OCI-LY1 (cell line): ENCODE results near the gene TAS1R3.

Experiments
- H2AFZ ChIP-seq: fragments of 200-600 bp; sonication (generic), shearing (Covaris generic); 2 replicates; pipeline ENCODE4 v1.6.0; 2014; ENCODE audit warnings: antibody characterized with exemption, mild to moderate bottlenecking, low read length
- H3F3A ChIP-seq: fragments of 200-600 bp; sonication (generic), shearing (Covaris generic); 2 replicates; pipeline ENCODE4 v1.6.0; 2014; ENCODE audit warnings: mild to moderate bottlenecking, antibody characterized with exemption, low read length, moderate library complexity; ENCODE audit not compliant: insufficient read depth
- H3K27ac ChIP-seq: fragments of 200-600 bp; sonication (generic); 2 replicates; pipeline ENCODE4 v1.5.1; 2014; ENCODE audit warnings: low read length, mixed run types, mild to moderate bottlenecking, low read depth; ENCODE audit not compliant: poor library complexity, severe bottlenecking
- H3K27me3 ChIP-seq: fragments of 200-600 bp; sonication (generic); 2 replicates; pipeline ENCODE4 v1.6.0; 2014; ENCODE audit warnings: antibody characterized with exemption, mild to moderate bottlenecking, low read length, moderate library complexity; ENCODE audit not compliant: insufficient read depth
- H3K36me3 ChIP-seq: fragments of 200-600 bp; sonication (generic); 2 replicates; pipeline ENCODE4 v1.6.1; 2014; ENCODE audit warnings: mild to moderate bottlenecking, antibody characterized with exemption, low read length, moderate library complexity, mixed read lengths; ENCODE audit not compliant: insufficient read depth
- H3K4me1 ChIP-seq: fragments of 200-600 bp; sonication (generic); 2 replicates; pipeline ENCODE4 v1.5.1; 2014; ENCODE audit warnings: mild to moderate bottlenecking, low read length, moderate library complexity; ENCODE audit not compliant: insufficient read depth, severe bottlenecking
- H3K4me2 ChIP-seq: fragments of 200-600 bp; sonication (generic), shearing (Covaris generic); 2 replicates; pipeline ENCODE4 v1.6.1; 2014; ENCODE audit warnings: low read length
- H3K4me3 ChIP-seq: fragments of 200-600 bp; sonication (generic); 2 replicates; pipeline ENCODE4 v1.5.1; 2014; ENCODE audit warnings: low read length, low read depth, mild to moderate bottlenecking, mixed read lengths; ENCODE audit not compliant: poor library complexity, severe bottlenecking
- H3K79me2 ChIP-seq: fragments of 200-600 bp; shearing (Covaris generic); 2 replicates; pipeline ENCODE4 v1.6.1; 2016; ENCODE audit warnings: mixed run types, low read length, mixed read lengths; ENCODE audit not compliant: insufficient read depth
- H3K9ac ChIP-seq: fragments of 200-600 bp; sonication (generic), shearing (Covaris generic); 2 replicates; pipeline ENCODE4 v1.6.1; 2014; ENCODE audit warnings: mild to moderate bottlenecking, low read length, mixed read lengths
- H3K9me2 ChIP-seq: fragments of 200-600 bp; sonication (generic), shearing (Covaris generic); 2 replicates; pipeline ENCODE4 v1.6.1; 2014; ENCODE audit warnings: low read depth, mild to moderate bottlenecking, low read length, mixed read lengths
- H3K9me3 ChIP-seq: fragments of 200-600 bp; shearing (Covaris generic); 2 replicates; pipeline ENCODE4 v1.6.1; 2014; ENCODE audit warnings: low read length, mixed read lengths
- H4K20me1 ChIP-seq: fragments of 200-600 bp; sonication (generic), shearing (Covaris generic); 2 replicates; pipeline ENCODE4 v1.6.0; 2016; ENCODE audit warnings: mild to moderate bottlenecking, low read length; ENCODE audit not compliant: insufficient read depth
- CTCF ChIP-seq: fragments of 200-600 bp; sonication (generic), shearing (Covaris generic); IDR thresholded peaks from 2 replicates; pipeline ENCODE4 v1.5.1; 2017; ENCODE audit warnings: mild to moderate bottlenecking, antibody characterized with exemption, low read length, moderate library complexity, mixed read lengths
- EZH2 ChIP-seq: fragments of 200-600 bp; sonication (generic), shearing (Covaris generic); IDR thresholded peaks from 2 replicates; pipeline ENCODE4 v1.8.0; 2017; ENCODE audit warnings: borderline replicate concordance, mixed run types, mild to moderate bottlenecking, antibody characterized with exemption, low read length, moderate library complexity, mixed read lengths

TAS1R3 gene

GRCh38 chr1:1370771-1371300 is 39.8 kb downstream of the TAS1R3 start:
- H3K27me3 ChIP-seq = no peaks in the 10 kb centered on the region
- no peak overlapping the region for H3K9ac ChIP-seq
- no peaks in the 10 kb centered on the region for H3F3A ChIP-seq
- peaks cover 14% of the 10 kb centered on the region; the same call in 1 of the 2 replicates for H3K36me3 ChIP-seq
- H2AFZ ChIP-seq = no peak overlapping the region
- H3K79me2 ChIP-seq = peaks cover 10% of the 10 kb centered on the region; the same call in 1 of the 2 replicates
- TF ChIP-seq EZH2 = no peak
- no peak for TF ChIP-seq CTCF
- no peak overlapping the region for H3K4me3 ChIP-seq
- H3K27ac ChIP-seq = no peak overlapping the region
- H4K20me1 ChIP-seq = no peaks in the 10 kb centered on the region
- no peaks in the 10 kb centered on the region for H3K9me2 ChIP-seq
- no peak overlapping the region for H3K4me2 ChIP-seq
- H3K9me3 ChIP-seq = peaks cover 3% of the 10 kb centered on the region
- H3K4me1 ChIP-seq = peaks cover 27% of the 10 kb centered on the region

- no peak overlapping the region for H2AFZ ChIP-seq
- TF ChIP-seq EZH2 = no peak
- no peak for TF ChIP-seq CTCF
Measured at GRCh38 chr1:1371364-1371745, 40.3 kb downstream of the TAS1R3 start.

GRCh38 chr1:1371746-1372711 is 40.9 kb downstream of the TAS1R3 start:
- Histone ChIP-seq H3K9me2 (no peaks in the 10 kb centered on the region), H4K20me1 (no peaks in the 10 kb centered on the region), H3K36me3 (peaks cover 14% of the 10 kb centered on the region; the same call in 1 of the 2 replicates), H3F3A (no peaks in the 10 kb centered on the region), H3K4me3 (no peak overlapping the region), H3K9me3 (no peaks in the 10 kb centered on the region), H3K79me2 (peaks cover 10% of the 10 kb centered on the region; the same call in 1 of the 2 replicates), H3K4me1 (peaks cover 38% of the 10 kb centered on the region), H3K4me2 (no peak overlapping the region; the same call in 1 of the 2 replicates), H3K9ac (no peak overlapping the region), H2AFZ (no peak overlapping the region), H3K27ac (no peak overlapping the region), H3K27me3 (no peaks in the 10 kb centered on the region)
- no peak for TF ChIP-seq EZH2
- peak; percentile 83 for TF ChIP-seq CTCF

More at GRCh38 chr1:1371364-1371745, 40.3 kb downstream of the TAS1R3 start:
- H3K4me2 ChIP-seq = no peak overlapping the region
- H3K36me3 ChIP-seq = peaks cover 14% of the 10 kb centered on the region; the same call in 1 of the 2 replicates
- H3K4me1 ChIP-seq = peaks cover 32% of the 10 kb centered on the region
- H3K79me2 ChIP-seq = peaks cover 10% of the 10 kb centered on the region; the same call in 1 of the 2 replicates
- no peaks in the 10 kb centered on the region for H3K9me2 ChIP-seq
- H3K9ac ChIP-seq = no peak overlapping the region
- no peaks in the 10 kb centered on the region for H3F3A ChIP-seq
- no peaks in the 10 kb centered on the region for H3K9me3 ChIP-seq
- H3K27ac ChIP-seq = no peak overlapping the region
- H3K4me3 ChIP-seq = no peak overlapping the region
- H4K20me1 ChIP-seq = no peaks in the 10 kb centered on the region
- H3K27me3 ChIP-seq = no peaks in the 10 kb centered on the region
